AG04449 (cell line): ENCODE results near the gene TBC1D5.
"Not testable (repeated sequence)": the region's sequence is repeated elsewhere in the genome, so short reads cannot be mapped to it uniquely, and the experiment has no call there.

Experiments
- CTCF ChIA-PET: fragments of 350-600 bp; formaldehyde crosslinking; extraction: SDS; loops from one replicate; lab custom pipeline; 2021; ENCODE audit warnings: antibody characterized with exemption; lab: Yijun Ruan, JAX
- POLR2A ChIA-PET: fragments of 400-600, 350-600 bp; formaldehyde crosslinking; extraction: SDS; loops from one replicate; lab custom pipeline; 2020; ENCODE audit warnings: antibody characterized with exemption, inconsistent platforms; lab: Yijun Ruan, JAX
- DNase-seq: peaks from one replicate; pipeline ENCODE4 v3.0.0-alpha.2; 2010; ENCODE audit warnings: low read depth, low spot score
- H3K4me3 ChIP-seq: 2 replicates; pipeline ENCODE4 v1.5.1; 2011; ENCODE audit warnings: low read depth, mild to moderate bottlenecking, control low read depth, low read length
- CTCF ChIP-seq: IDR thresholded peaks from one replicate; pipeline ENCODE4 v1.5.1; 2011; ENCODE audit warnings: mild to moderate bottlenecking, moderate library complexity, low read length, control low read depth, inconsistent platforms; ENCODE audit not compliant: insufficient read depth; ENCODE audit errors: missing control alignments

The TBC1D5 gene

GRCh38 chr3:17733768-17734167, 8.7 kb downstream of the TBC1D5 start:
- H3K4me3 ChIP-seq, result no peak overlapping the region
- ChIA-PET CTCF (interaction anchor here (1.0 kb wide), 1 partner anchor 320 kb away, joined by 3 read pairs; no protein-coding TSS in a partner anchor), POLR2A (interaction anchor here (1.5 kb wide), 1 partner anchor 9 kb away, joined by 4 read pairs; the partner anchor contains the start of gene TBC1D5)
- no peak for DNase-seq
- TF ChIP-seq CTCF, result no peak

GRCh38 chr3:17733215-17733614, 9.2 kb downstream of the TBC1D5 start:
- TF ChIP-seq CTCF, result no peak
- DNase-seq, result no peak
- ChIA-PET POLR2A (interaction anchor here (1.5 kb wide), 1 partner anchor 10 kb away, joined by 4 read pairs; the partner anchor contains the start of gene TBC1D5), CTCF (no interaction called here)
- H3K4me3 ChIP-seq, result no peak overlapping the region

- TF ChIP-seq CTCF, result no peak
- CTCF ChIA-PET, result no interaction called here
- peak; percentile 16 for DNase-seq
- no peak overlapping the region for H3K4me3 ChIP-seq
- POLR2A ChIA-PET, result no interaction called here
Measured at GRCh38 chr3:17730318-17730967, 12.0 kb downstream of the TBC1D5 start.

- CTCF ChIA-PET, result no interaction called here
- POLR2A ChIA-PET, result no interaction called here
- TF ChIP-seq CTCF, result no peak
- no peak overlapping the region for H3K4me3 ChIP-seq
- DNase-seq, result no peak
Measured at GRCh38 chr3:17726313-17726712, 16.1 kb downstream of the TBC1D5 start.

- CTCF ChIA-PET, DNase-seq, H3K4me3 ChIP-seq, POLR2A ChIA-PET: not testable (repeated sequence)
Measured at GRCh38 chr3:17725844-17726243, 16.6 kb downstream of the TBC1D5 start.

- no peak for TF ChIP-seq CTCF
- no peak for DNase-seq
- POLR2A ChIA-PET, result no interaction called here
- CTCF ChIA-PET, result no interaction called here
- H3K4me3 ChIP-seq, result no peak overlapping the region
Measured at GRCh38 chr3:17724948-17725347, 17.5 kb downstream of the TBC1D5 start.

- POLR2A ChIA-PET, result no interaction called here
- TF ChIP-seq CTCF, result no peak
- H3K4me3 ChIP-seq, result no peak overlapping the region
- CTCF ChIA-PET, result no interaction called here
- DNase-seq, result no peak
Measured at GRCh38 chr3:17724122-17724521, 18.3 kb downstream of the TBC1D5 start.
